ENCODE data around the gene GLB1L.

Gene GLB1L

GRCh38 chr2:219278655-219279150 is 33.5 kb upstream of the GLB1L start:
- peaks cover 2% of the 10 kb centered on the region for H3K36me3 ChIP-seq (replicated peaks)
- no peaks in the 10 kb centered on the region for H3K27me3 ChIP-seq (replicated peaks)
- no peak for DNase-seq
- peak overlapping the region; percentile 12 for H3K4me3 ChIP-seq (ENCODE audit: low read depth, low read length)
- in situ Hi-C loops (cut with HindIII; ENCODE audit: low pct_ligation_motif_present, low sequenced_read_pairs): no loop called here
- no peak for TF ChIP-seq CTCF (IDR thresholded peaks at IDR 0.05; ENCODE audit: low read depth, low read length, missing control alignments)
- H3K27ac ChIP-seq: peak overlapping the region; percentile 98

DNA sequence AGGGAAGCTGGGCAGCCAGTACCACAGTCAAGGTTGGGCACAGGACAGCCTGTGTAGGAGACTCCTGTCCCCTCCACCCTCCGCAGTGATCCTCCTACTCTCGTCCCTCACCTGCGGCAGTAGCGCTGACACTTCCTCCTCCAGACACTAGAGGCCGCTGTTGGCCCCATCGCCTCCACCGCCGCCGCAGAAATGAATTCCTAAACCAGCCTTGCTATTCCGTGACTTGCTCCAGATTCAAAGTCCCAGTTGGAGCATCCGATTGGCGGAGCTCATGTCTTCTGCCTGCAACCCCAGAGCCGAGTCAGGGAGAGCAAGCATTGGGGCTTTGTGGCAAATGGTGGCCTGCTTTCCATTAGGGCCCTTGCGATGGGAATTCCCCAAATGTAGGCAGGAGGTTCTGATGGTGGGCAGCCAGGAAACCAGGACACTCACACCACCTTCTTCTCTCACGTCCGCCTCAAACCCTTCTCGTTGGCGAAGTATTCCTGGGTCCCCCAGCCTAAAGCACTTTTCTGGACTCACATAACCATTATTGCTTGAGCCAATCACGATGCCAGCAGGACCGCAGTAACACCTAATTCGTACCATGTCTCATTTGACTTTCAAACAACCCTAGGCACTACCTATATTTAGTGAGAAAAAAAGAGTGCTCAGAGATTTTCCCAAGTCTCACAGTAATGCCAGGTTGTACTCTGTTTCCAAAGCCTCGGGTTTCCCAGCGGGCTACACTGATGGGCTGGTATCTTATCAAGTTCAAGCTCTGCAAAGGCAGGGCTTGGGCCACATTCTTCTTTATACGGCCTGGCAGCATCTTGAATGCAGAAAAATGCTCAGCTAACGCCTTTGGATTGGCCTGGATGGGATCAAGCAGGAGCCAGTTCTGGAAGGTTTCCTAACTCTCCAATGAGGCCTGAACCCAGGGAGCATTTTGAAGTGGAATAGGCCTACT is 32.7 kb upstream of the GLB1L start:
- in situ Hi-C loops (cut with HindIII; ENCODE audit: low pct_ligation_motif_present, low sequenced_read_pairs): no loop called here
- TF ChIP-seq CTCF (IDR thresholded peaks at IDR 0.05; ENCODE audit: low read depth, low read length, missing control alignments): peak; percentile 99
- peak; percentile 77 for DNase-seq
- H3K4me3 ChIP-seq (ENCODE audit: low read depth, low read length): no peak overlapping the region
- peaks cover 2% of the 10 kb centered on the region for H3K36me3 ChIP-seq (replicated peaks)
- H3K27ac ChIP-seq: peak overlapping the region; percentile 98
- no peaks in the 10 kb centered on the region for H3K27me3 ChIP-seq (replicated peaks)

- Histone ChIP-seq H3K27me3 (replicated peaks) (no peaks in the 10 kb centered on the region), H3K36me3 (replicated peaks) (no peaks in the 10 kb centered on the region), H3K27ac (peak overlapping the region; percentile 2), H3K4me3 (ENCODE audit: low read depth, low read length) (no peak overlapping the region)
- peak; percentile 80 for DNase-seq
- in situ Hi-C loops (cut with HindIII; ENCODE audit: low pct_ligation_motif_present, low sequenced_read_pairs): no loop called here
- no peak for TF ChIP-seq CTCF (IDR thresholded peaks at IDR 0.05; ENCODE audit: low read depth, low read length, missing control alignments)
Measured at GRCh38 chr2:219274361-219274921, 29.2 kb upstream of the GLB1L start.

GRCh38 chr2:219273937-219274336 is 28.7 kb upstream of the GLB1L start:
- H3K27ac ChIP-seq: no peak overlapping the region
- DNase-seq: no peak
- in situ Hi-C loops (cut with HindIII; ENCODE audit: low pct_ligation_motif_present, low sequenced_read_pairs): no loop called here
- H3K4me3 ChIP-seq (ENCODE audit: low read depth, low read length): no peak overlapping the region
- H3K36me3 ChIP-seq (replicated peaks): no peaks in the 10 kb centered on the region
- H3K27me3 ChIP-seq (replicated peaks): no peaks in the 10 kb centered on the region
- no peak for TF ChIP-seq CTCF (IDR thresholded peaks at IDR 0.05; ENCODE audit: low read depth, low read length, missing control alignments)

DNA sequence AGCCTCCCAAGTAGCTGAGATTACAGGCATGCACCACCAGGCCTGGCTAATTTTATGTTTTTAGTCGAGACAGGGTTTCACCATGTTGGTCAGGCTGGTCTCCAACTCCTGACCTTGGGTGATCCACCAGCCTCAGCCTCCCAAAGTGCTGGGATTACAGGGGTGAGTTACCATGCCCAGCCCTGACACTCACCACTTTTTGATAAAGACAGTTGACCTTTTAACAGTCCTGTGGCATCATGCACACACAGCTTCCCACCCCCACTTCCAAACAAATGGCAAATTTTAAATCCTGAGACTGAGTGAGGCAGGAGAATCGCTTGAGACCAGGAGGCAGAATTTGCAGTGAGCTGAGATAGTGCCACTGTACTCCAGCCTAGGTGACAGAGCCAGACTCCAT is 27.8 kb upstream of the GLB1L start:
- H3K27ac ChIP-seq: no peak overlapping the region
- no peak for DNase-seq
- in situ Hi-C loops (cut with HindIII; ENCODE audit: low pct_ligation_motif_present, low sequenced_read_pairs): no loop called here
- no peaks in the 10 kb centered on the region for H3K36me3 ChIP-seq (replicated peaks)
- TF ChIP-seq CTCF (IDR thresholded peaks at IDR 0.05; ENCODE audit: low read depth, low read length, missing control alignments): no peak
- H3K27me3 ChIP-seq (replicated peaks): no peaks in the 10 kb centered on the region
- no peak overlapping the region for H3K4me3 ChIP-seq (ENCODE audit: low read depth, low read length)

All from brain microvascular endothelial cell (primary cell).